Neural cell (in vitro differentiated cells): Measurements from ENCODE around the gene CPAMD8. TPM values are rescaled to one million over a fixed set of nuclear protein-coding genes. Genes with fewer than 3 reads are reported as not detected.

ENCODE experiments used
- H2AFZ ChIP-seq: fragments of 200-600, 300-800 bp; sonication (generic), shearing (Covaris generic); 2 replicates; pipeline ENCODE4 v1.6.0; 2014; ENCODE audit warnings: low read depth, mild to moderate bottlenecking, antibody characterized with exemption, low read length, moderate library complexity
- H3F3A ChIP-seq: fragments of 200-600 bp; shearing (Covaris generic); 2 replicates; pipeline ENCODE4 v1.6.1; 2016; ENCODE audit warnings: mild to moderate bottlenecking, moderate library complexity, mixed read lengths, antibody characterized with exemption, low read length; ENCODE audit not compliant: insufficient read depth, poor library complexity, severe bottlenecking
- H3K27ac ChIP-seq: fragments of 200-600, 300-800 bp; sonication (generic), shearing (Covaris generic); 2 replicates; pipeline ENCODE4 v1.5.1; 2014; ENCODE audit warnings: mild to moderate bottlenecking, low read length, moderate library complexity
- H3K27me3 ChIP-seq: fragments of 300-800, 200-600 bp; sonication (generic), shearing (Covaris generic); 2 replicates; pipeline ENCODE4 v1.6.0; 2014; ENCODE audit warnings: mild to moderate bottlenecking, low read depth, low read length, moderate library complexity; ENCODE audit not compliant: insufficient read depth
- H3K36me3 ChIP-seq: fragments of 300-800, 200-600 bp; sonication (generic), shearing (Covaris generic); 2 replicates; pipeline ENCODE4 v1.5.1; 2014; ENCODE audit warnings: mild to moderate bottlenecking, antibody characterized with exemption, low read length, moderate library complexity; ENCODE audit not compliant: insufficient read depth
- H3K4me2 ChIP-seq: fragments of 300-800, 200-600 bp; sonication (generic), shearing (Covaris generic); 2 replicates; pipeline ENCODE4 v1.6.0; 2014; ENCODE audit warnings: mild to moderate bottlenecking, low read length
- H3K4me3 ChIP-seq: fragments of 300-800, 200-600 bp; sonication (generic), shearing (Covaris generic); 2 replicates; pipeline ENCODE4 v1.5.1; 2014; ENCODE audit warnings: mild to moderate bottlenecking, low read length, moderate library complexity
- H3K79me2 ChIP-seq: fragments of 200-600 bp; shearing (Covaris generic); replicated peaks from 2 replicates; pipeline ENCODE4 v1.6.0; 2014; ENCODE audit warnings: mild to moderate bottlenecking, low read length, moderate library complexity; ENCODE audit not compliant: insufficient read depth
- H3K9ac ChIP-seq: fragments of 300-800, 200-600 bp; sonication (generic), shearing (Covaris generic); 2 replicates; pipeline ENCODE4 v1.6.1; 2016; ENCODE audit warnings: mild to moderate bottlenecking, low read length, mixed read lengths
- H3K9me2 ChIP-seq: fragments of 200-600 bp; shearing (Covaris generic); 2 replicates; pipeline ENCODE4 v1.6.1; 2016; ENCODE audit warnings: mild to moderate bottlenecking, low read length, mixed read lengths; ENCODE audit not compliant: insufficient read depth
- H3K9me3 ChIP-seq: fragments of 200-600, 300-800 bp; sonication (generic), shearing (Covaris generic); 2 replicates; pipeline ENCODE4 v1.6.1; 2016; ENCODE audit warnings: mild to moderate bottlenecking, mixed run types, low read length, moderate library complexity, mixed read lengths
- H4K20me1 ChIP-seq: fragments of 200-600 bp; shearing (Covaris generic); 2 replicates; pipeline ENCODE4 v1.6.1; 2016; ENCODE audit warnings: mild to moderate bottlenecking, mixed run types; ENCODE audit not compliant: insufficient read depth
- CTCF ChIP-seq: fragments of 450-650 bp; IDR thresholded peaks from 2 replicates; pipeline ENCODE4 v1.5.1; 2014; ENCODE audit warnings: antibody characterized with exemption, mild to moderate bottlenecking, moderate library complexity; ENCODE audit not compliant: poor library complexity, severe bottlenecking
- EP300 ChIP-seq: fragments of 450-650 bp; conservative IDR thresholded peaks from 2 replicates; pipeline ENCODE4 v1.6.1; 2014; ENCODE audit warnings: antibody characterized with exemption, mild to moderate bottlenecking, moderate library complexity; ENCODE audit not compliant: poor library complexity, severe bottlenecking
- EZH2 ChIP-seq: fragments of 200-600, 300-800 bp; shearing (Covaris generic), sonication (generic); IDR thresholded peaks from 2 replicates; pipeline ENCODE4 v1.6.1; 2014; ENCODE audit warnings: antibody characterized with exemption, low read length, borderline replicate concordance, mild to moderate bottlenecking; ENCODE audit not compliant: insufficient read depth, poor library complexity, severe bottlenecking
- MXI1 ChIP-seq: fragments of 450-650 bp; conservative IDR thresholded peaks from 2 replicates; pipeline ENCODE4 v1.6.1; 2014; ENCODE audit warnings: antibody characterized with exemption, mild to moderate bottlenecking; ENCODE audit not compliant: poor library complexity, severe bottlenecking
- POLR2AphosphoS5 ChIP-seq: IDR thresholded peaks from 2 replicates; pipeline ENCODE4 v1.6.1; 2012
- RAD21 ChIP-seq: fragments of 450-650 bp; conservative IDR thresholded peaks from 2 replicates; pipeline ENCODE4 v1.6.1; 2014; ENCODE audit warnings: antibody characterized with exemption, mild to moderate bottlenecking, moderate library complexity
- SMC3 ChIP-seq: fragments of 450-650 bp; conservative IDR thresholded peaks from 2 replicates; pipeline ENCODE4 v1.6.1; 2014; ENCODE audit warnings: antibody characterized with exemption, mild to moderate bottlenecking, moderate library complexity; ENCODE audit not compliant: poor library complexity
- TAF1 ChIP-seq: IDR thresholded peaks from 2 replicates; pipeline ENCODE4 v1.6.1; 2012; ENCODE audit warnings: low read depth
- polyA plus RNA-seq: library from polyadenylated mRNA; depleted of rRNA; stranded (reverse); fragments of >200 nt; gene quantifications from 2 replicates; pipeline ENCODE4 v1.2.3, GENCODE V29; 2014
- TF ChIP-seq, protein P1 (sequence below): IDR thresholded peaks from 2 replicates; pipeline ENCODE4 v1.6.1; 2012; ENCODE audit warnings: borderline replicate concordance

Gene CPAMD8
- polyA plus RNA-seq, 1 donor from 2014 or later = 1.9 TPM

GRCh38 chr19:16890461-16891184 is 136.0 kb downstream of the CPAMD8 start:
- no peak overlapping the region for H3K4me3 ChIP-seq
- H3K79me2 ChIP-seq = no peaks in the 10 kb centered on the region
- no peak overlapping the region for H2AFZ ChIP-seq
- H3K27me3 ChIP-seq = no peaks in the 10 kb centered on the region
- H3K9me2 ChIP-seq = no peaks in the 10 kb centered on the region
- no peak overlapping the region for H3K27ac ChIP-seq
- H3K9me3 ChIP-seq = no peaks in the 10 kb centered on the region
- H3K9ac ChIP-seq = no peak overlapping the region
- TF ChIP-seq, protein P1, sequence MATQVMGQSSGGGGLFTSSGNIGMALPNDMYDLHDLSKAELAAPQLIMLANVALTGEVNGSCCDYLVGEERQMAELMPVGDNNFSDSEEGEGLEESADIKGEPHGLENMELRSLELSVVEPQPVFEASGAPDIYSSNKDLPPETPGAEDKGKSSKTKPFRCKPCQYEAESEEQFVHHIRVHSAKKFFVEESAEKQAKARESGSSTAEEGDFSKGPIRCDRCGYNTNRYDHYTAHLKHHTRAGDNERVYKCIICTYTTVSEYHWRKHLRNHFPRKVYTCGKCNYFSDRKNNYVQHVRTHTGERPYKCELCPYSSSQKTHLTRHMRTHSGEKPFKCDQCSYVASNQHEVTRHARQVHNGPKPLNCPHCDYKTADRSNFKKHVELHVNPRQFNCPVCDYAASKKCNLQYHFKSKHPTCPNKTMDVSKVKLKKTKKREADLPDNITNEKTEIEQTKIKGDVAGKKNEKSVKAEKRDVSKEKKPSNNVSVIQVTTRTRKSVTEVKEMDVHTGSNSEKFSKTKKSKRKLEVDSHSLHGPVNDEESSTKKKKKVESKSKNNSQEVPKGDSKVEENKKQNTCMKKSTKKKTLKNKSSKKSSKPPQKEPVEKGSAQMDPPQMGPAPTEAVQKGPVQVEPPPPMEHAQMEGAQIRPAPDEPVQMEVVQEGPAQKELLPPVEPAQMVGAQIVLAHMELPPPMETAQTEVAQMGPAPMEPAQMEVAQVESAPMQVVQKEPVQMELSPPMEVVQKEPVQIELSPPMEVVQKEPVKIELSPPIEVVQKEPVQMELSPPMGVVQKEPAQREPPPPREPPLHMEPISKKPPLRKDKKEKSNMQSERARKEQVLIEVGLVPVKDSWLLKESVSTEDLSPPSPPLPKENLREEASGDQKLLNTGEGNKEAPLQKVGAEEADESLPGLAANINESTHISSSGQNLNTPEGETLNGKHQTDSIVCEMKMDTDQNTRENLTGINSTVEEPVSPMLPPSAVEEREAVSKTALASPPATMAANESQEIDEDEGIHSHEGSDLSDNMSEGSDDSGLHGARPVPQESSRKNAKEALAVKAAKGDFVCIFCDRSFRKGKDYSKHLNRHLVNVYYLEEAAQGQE = no peak
- no peak for TF ChIP-seq EP300
- no peak for TF ChIP-seq TAF1
- no peak for TF ChIP-seq RAD21
- TF ChIP-seq EZH2 = no peak
- no peak for TF ChIP-seq MXI1
- no peak for TF ChIP-seq SMC3
- no peak for TF ChIP-seq CTCF
- TF ChIP-seq POLR2AphosphoS5 = no peak
- H3K4me2 ChIP-seq = no peak overlapping the region
- H4K20me1 ChIP-seq = no peaks in the 10 kb centered on the region
- no peaks in the 10 kb centered on the region for H3F3A ChIP-seq
- H3K36me3 ChIP-seq = no peaks in the 10 kb centered on the region

- no peak overlapping the region for H3K9ac ChIP-seq
- H3K9me3 ChIP-seq = no peaks in the 10 kb centered on the region
- no peaks in the 10 kb centered on the region for H4K20me1 ChIP-seq
- no peak for TF ChIP-seq POLR2AphosphoS5
- TF ChIP-seq SMC3 = no peak
- no peak for TF ChIP-seq CTCF
- no peak for TF ChIP-seq RAD21
- no peak for TF ChIP-seq EP300
- TF ChIP-seq, protein P1 = no peak
- no peak for TF ChIP-seq EZH2
- no peak for TF ChIP-seq MXI1
- no peak for TF ChIP-seq TAF1
- H3K27ac ChIP-seq = no peak overlapping the region
- H3K9me2 ChIP-seq = no peaks in the 10 kb centered on the region
- no peak overlapping the region for H2AFZ ChIP-seq
- H3K4me3 ChIP-seq = no peak overlapping the region
- no peaks in the 10 kb centered on the region for H3F3A ChIP-seq
- no peak overlapping the region for H3K4me2 ChIP-seq
- H3K27me3 ChIP-seq = no peaks in the 10 kb centered on the region
- H3K36me3 ChIP-seq = no peaks in the 10 kb centered on the region
- H3K79me2 ChIP-seq = no peaks in the 10 kb centered on the region
Measured at GRCh38 chr19:16889883-16890460, 136.6 kb downstream of the CPAMD8 start.
